ENCODE data around the gene BOD1.
"Not testable (repeated sequence)": the region's sequence is repeated elsewhere in the genome, so short reads cannot be mapped to it uniquely, and the experiment has no call there.

Gene BOD1

GRCh38 chr5:173618927-173619519, 2.6 kb upstream of the BOD1 start:
- peak in 1 of 2 donors; percentile 36 for DNase-seq (ENCODE audit: low read depth in 1 of 2, low spot score in 1 of 2)

DNA sequence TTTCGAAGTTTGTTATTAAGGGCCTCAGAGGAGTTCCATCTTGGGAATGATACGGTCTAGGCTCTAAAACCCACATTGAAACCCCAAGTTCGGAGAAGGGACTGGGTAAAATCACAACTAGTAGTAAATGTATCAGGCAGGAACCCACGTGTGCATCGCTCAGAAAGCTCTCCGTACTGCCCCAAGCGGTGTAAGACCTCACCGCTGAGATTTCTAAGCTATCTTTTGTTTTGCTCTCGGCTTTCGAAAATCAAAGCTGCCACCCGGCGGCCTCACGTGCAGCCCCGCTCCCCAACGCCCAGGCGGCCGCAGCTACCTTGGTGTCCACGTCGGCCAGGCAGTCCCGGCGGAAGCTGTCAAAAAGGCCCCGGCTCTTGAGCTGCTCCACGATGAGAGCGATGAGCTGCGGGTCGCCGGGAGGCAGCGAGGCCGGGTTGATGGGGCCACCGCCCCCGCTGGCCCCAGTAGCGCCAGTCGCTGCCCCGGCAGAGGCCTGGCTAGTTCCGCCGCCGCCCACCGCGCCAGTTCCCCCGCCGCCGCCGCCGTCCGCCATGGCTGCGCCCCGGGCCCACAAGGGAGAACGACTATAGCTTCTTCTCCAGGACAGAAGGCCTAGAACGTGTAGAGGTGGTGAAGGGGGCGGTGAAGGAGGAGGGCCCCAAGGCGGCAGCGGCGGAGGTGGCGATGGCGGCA, 420 bp downstream of the BOD1 start:
- peak; percentile 47 to 59 for DNase-seq (ENCODE audit: low read depth in 1 of 2, low spot score in 1 of 2)

GRCh38 chr5:173614591-173614990, 1.9 kb downstream of the BOD1 start:
- DNase-seq (ENCODE audit: low read depth in 1 of 2, low spot score in 1 of 2), result no peak

DNA sequence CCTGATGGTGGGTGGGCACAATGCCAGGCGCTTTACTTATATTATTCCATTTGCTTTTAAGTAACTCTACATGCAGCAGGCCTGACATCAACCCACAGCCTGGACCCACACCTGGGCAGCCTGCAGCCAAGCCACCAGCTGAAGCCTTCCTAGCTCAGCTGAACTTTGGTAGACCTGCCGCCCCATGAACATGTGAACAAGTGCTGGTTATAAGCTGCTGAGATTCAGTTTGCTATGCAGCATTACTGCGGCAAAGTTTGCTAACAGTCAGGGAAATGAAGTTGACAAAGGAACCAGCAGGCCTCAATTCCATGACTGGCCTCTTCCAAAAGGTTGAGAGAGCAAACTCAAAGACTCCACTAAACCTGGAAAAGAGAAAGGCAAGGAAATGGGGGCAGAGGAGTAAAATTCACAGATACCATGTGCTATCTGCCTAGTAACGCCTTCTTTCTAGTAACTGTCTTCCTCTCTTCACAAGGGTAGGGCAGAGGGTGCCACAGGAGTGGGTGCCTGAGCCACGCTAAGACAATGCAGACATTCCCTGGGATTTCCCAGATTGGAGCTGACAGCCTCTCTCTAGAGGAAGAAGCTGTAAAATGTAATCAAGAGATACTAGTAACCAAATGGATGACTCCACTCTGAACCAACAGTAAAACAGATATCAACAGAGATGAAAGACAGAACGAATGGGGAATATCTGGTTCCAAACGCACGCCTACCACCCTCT, 2.9 kb downstream of the BOD1 start:
- DNase-seq (ENCODE audit: low read depth in 1 of 2, low spot score in 1 of 2), result no peak

- no peak for DNase-seq (ENCODE audit: low read depth in 1 of 2, low spot score in 1 of 2)
Measured at GRCh38 chr5:173612948-173613347, 3.5 kb downstream of the BOD1 start.

GRCh38 chr5:173611706-173612105, 4.7 kb downstream of the BOD1 start:
- no peak for DNase-seq (ENCODE audit: low read depth in 1 of 2, low spot score in 1 of 2)

DNA sequence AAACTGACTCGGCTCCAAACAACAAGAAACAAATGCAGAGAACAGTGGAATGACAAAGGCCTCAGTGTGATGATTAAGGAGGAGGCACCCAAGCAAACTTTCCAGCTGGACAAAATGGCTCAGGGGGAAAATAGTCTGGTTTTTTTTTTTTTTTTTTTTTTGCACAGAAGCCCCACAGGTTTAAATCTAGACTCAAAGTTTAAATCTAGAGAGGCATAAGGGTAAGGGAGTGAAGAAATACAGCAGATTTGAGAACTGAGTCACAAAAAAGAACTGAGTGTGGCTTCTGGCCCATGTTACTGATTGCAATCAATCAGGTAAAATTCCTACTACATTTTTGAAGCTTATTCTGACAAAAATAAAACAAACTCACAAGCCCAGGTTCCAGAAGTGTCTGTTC, 12.3 kb downstream of the BOD1 start:
- DNase-seq (ENCODE audit: low read depth in 1 of 2, low spot score in 1 of 2), result no peak

GRCh38 chr5:173602423-173602822, 14.0 kb downstream of the BOD1 start:
- no peak for DNase-seq (ENCODE audit: low read depth in 1 of 2, low spot score in 1 of 2)

DNA sequence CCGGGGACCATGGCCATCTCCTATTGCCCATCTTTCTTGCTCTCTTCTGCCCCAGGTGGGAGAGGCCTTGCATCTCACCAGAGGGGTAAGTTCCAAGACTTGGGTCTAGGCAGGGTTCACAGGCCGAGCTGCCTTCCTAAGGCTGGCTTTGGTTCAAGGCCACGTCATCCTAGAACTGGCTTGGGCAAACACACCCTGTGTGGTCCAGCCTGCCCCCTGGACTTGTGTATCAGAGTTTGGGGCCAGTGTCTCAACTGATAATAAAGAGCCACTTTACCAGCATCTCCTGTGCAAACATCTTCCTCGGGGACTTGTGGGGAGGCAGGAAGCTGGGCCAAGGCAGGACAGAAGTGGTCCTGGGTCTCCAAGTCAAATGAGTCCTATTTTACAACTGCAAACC, 17.8 kb downstream of the BOD1 start:
- no peak for DNase-seq (ENCODE audit: low read depth in 1 of 2, low spot score in 1 of 2)

GRCh38 chr5:173597304-173597703, 19.1 kb downstream of the BOD1 start:
- no peak for DNase-seq (ENCODE audit: low read depth in 1 of 2, low spot score in 1 of 2)

- no peak for DNase-seq (ENCODE audit: low read depth in 1 of 2, low spot score in 1 of 2)
Measured at GRCh38 chr5:173595841-173596240, 20.6 kb downstream of the BOD1 start.

- DNase-seq (ENCODE audit: low read depth in 1 of 2, low spot score in 1 of 2), result no peak
Measured at GRCh38 chr5:173594061-173594460, 22.4 kb downstream of the BOD1 start.

DNA sequence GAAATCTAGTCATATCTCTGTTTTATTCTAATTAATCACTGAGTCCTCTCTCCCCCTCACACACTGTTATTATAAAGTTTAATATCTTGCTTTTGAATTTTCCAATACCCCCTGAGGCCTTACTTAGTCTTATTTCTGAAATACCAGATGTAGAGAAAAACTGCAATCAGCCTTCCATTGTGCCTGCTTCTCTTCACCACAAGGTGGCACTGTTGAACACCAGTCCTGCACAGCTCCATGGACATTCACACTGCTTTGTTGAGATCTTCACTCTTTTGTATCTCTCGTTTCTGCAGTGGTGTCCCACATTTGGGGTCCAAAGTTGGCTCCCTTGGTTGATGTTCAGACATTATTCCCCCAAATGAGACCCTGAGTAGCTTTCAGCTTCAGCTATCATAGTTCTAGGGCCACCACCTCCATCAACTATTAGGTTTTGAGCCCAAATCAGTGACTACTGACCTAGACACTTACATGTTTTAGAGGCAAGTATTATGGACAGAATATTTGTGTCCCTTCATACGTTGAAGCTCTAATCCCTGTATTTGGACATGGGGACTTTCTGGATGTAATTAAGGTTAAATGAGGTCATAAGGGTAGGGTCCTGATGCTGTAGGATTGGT, 24.3 kb downstream of the BOD1 start:
- no peak for DNase-seq (ENCODE audit: low read depth in 1 of 2, low spot score in 1 of 2)

DNA sequence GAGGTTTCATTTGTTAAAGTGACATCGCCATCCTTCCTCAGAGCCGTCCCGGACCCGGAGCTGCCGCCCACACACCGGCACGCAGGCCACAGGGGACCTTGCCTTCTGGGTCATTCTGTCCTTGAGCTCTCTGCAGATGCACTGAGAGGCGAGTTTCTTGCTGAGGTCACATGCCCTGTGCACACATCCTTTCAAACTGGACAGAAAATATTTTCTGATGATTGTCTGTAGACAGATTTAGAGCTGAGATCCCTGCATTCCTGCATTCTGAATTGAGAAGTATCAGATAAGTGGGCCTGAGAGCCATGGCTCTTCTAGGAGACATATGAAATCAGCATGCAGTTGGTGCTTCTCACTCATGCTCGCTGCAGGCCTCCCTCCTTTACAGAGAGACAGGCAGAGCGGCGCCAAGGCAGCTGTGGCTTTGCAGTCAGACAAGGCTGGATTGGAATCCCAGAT, 25.4 kb downstream of the BOD1 start:
- no peak for DNase-seq (ENCODE audit: low read depth in 1 of 2, low spot score in 1 of 2)

- no peak for DNase-seq (ENCODE audit: low read depth in 1 of 2, low spot score in 1 of 2)
Measured at GRCh38 chr5:173590436-173591055, 25.9 kb downstream of the BOD1 start.

- DNase-seq (ENCODE audit: low read depth in 1 of 2, low spot score in 1 of 2), result not testable (repeated sequence)
Measured at GRCh38 chr5:173586133-173586532, 30.3 kb downstream of the BOD1 start.

- DNase-seq (ENCODE audit: low read depth in 1 of 2, low spot score in 1 of 2), result no peak
Measured at GRCh38 chr5:173583346-173583745, 33.1 kb downstream of the BOD1 start.

DNA sequence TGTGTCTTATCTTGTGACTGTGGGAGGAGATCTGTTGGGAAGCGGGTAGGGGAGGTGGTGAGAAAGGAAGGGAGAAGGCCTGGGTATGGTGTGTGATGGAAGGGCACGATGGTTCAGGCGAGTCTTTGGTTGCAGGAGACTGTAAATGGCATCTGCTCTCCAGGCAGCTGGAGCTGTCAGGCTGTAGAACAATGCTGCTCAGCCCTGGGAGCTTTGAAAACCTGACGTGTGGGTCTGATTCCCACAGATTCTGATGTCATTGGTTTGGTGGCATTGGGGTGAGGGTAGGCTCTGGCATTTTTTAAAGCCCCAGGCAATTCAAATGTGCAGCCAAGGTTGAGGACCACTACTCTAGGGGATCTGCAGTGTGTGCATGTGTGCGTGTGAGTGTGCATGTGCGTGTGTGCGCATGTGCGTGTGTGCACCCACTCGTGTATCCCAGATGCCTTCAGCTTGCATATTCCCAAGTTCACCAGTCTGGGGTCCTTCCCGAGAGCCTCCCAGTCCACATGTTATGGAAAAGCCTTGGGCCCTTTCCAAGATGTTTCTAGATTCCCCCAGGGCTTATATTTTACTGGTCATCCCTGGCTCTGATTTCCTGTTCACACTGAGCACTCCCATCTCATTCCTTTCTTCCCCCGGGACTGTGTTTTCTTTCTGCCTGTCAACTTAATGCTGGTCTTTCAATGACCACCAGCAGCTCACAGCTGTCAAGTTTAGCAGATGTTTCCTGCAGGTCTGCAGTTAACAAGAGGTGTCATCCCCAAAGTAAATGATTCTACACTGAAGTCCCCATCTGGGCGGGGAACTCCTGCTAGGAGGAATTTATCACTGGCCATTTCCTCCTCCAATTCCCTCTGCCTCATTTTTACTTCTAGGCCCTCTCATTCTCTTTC, 34.0 kb downstream of the BOD1 start:
- no peak for DNase-seq (ENCODE audit: low read depth in 1 of 2, low spot score in 1 of 2)

DNA sequence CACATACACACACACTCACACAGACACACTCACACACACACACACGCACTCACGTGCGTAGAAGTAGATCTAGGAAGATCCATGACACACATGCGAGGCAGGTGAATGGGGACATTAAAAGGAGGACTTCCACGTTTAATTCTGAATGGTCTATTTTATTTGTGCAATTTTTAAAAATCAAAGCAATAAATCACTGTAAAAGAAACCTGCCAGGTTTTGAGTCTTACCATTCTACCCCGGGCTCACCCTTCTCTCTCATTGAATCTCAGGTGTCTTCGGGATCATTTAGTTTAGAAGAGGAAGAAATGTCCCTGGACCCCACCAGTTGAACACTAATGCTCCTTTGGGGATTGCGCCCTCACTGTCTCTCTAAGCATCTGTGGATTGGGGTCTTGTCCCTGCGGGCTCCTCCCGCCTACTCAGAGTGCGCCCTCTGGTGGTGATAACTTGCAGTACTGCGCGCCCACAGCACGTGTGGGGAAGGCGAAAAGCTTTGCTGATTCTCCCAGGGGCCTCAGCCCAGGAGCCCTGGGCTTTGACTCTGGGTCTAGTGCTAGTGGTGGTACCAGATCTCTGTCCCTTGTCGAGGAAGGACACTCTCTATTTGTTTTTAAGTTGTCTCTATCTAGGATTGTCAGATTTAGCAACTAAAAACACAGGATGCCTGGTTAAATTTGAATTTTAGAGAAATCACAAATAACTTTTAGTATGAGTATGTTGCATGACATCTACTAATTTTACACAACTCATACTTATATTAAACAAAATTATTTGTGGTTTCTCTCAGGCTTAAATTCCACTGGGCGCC, 34.8 kb downstream of the BOD1 start:
- peak; percentile 4 to 12 for DNase-seq (ENCODE audit: low read depth in 1 of 2, low spot score in 1 of 2)

Measured in activated CD4-positive, alpha-beta T cell treated with anti-CD3 and anti-CD28 coated beads, Interleukin-2, amount 50 U/mL, for 24 hours (primary cell).